NCI-H345 treated with DMSO at 0.1 percent for 48 hours (cell line): ENCODE measurements around the gene RTN1.

Experiments used
- DNase-seq: peaks from one replicate; lab custom pipeline; 2025; ENCODE audit not compliant: unreplicated experiment; lab: John Stamatoyannopoulos, UW

The RTN1 gene

DNA sequence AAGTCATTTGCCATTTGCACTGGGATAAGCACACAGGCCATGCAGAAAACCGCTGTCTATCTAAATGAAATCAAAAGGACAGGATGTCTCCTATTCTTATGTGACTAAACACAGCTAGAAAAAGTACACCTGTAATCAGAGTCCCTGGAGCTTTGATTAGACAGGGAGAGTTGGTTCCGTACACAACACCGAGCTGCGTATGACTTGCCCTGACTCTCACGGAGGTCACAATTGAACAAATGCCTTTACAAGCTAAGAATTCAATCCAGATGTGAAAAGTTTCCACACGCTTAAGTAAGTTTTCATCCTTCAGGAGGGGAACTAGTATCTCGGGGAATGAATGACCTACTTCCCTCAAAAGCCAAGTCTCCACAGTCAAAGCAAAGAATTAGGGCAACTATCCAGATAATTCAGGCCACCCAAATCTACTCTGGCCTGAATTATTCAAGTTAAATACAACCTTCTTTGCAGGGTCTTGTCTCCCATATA is 67.5 kb downstream of the RTN1 start:
- no peak for DNase-seq

DNA sequence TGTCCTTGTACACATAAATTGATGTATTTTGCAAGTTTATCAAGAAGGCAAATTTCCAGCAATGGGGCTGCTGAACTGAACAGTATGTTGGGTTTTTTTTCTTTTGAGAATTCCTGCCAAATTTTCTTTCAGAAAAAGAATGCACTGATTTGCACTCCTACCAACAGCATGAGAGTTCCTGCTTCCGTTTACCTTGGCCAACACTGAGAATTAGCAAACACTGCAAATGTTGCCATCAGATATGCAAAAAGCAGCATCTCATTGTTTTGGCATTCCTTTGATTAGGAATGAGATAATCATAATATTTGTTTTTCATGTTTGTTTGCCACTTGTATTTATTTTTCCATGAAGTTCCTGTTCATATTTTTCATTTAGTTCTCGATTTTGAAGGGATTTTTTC is 82.4 kb downstream of the RTN1 start:
- no peak for DNase-seq

DNA sequence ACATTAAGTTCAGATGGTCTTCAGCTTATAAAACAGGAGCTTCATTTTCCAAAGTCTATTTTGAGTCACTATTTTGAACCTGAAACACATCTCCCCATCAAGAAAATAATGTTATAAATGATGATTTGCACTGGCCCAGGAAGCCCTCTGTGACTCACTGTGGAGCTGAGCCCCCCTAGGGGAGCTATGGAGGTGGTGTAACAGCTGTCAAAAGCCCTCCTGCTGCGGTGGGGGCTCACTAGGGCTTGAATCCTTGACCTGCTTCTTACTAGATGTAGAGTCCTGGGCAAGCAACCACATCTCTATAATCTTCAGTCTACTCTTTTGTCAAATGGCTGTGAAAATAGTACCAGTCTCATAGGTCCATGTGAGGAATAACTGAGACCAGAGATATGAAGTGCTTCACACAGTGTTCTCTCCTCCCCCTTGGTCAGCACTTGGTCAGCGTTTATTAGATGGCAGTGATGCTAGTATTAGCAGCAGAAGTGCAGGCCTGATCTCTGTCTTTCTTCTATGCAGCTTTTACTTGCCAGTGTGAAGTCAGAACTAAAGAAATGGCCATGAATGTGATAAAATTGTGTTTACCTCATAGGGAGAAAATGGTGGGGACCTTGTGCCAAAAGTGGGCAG is 83.4 kb downstream of the RTN1 start:
- no peak for DNase-seq

DNA sequence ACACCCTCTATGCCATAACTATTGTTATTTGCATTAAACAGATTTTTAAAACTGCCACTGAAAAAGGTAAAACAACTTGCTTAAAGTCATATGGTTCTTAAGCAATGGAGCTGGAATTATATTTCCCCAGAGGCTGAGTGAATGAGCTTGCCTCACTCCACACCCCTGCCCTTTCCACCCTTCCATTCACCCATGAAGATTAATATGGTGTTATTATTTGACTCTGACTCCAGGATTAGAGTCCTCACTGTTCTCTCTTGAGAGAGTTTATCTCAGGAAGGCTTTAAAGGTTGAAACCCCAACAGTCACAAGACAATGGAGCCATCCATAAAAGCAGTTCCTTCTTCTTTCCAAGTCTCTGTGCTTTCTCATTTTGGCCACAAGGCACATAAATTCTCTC is 84.9 kb downstream of the RTN1 start:
- DNase-seq, result no peak

DNA sequence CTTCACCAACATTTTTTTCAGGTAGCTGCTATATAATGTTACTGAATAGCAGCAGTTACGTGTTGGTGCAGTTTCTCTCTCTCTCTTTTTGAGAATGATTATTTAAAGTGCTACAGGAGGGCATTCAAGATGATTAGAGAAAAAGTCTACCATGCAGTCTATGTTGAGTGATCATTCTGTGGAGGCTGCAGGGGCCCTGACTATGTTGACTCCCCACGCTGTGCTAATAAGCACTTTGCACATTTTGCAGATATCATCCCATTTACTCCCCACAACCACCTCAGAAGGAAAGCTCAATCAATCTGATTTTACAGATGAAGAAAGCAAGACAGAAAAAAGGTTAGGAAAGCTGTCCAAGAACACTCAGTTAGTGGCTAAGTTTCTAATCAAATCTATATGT is 87.8 kb downstream of the RTN1 start:
- no peak for DNase-seq

DNA sequence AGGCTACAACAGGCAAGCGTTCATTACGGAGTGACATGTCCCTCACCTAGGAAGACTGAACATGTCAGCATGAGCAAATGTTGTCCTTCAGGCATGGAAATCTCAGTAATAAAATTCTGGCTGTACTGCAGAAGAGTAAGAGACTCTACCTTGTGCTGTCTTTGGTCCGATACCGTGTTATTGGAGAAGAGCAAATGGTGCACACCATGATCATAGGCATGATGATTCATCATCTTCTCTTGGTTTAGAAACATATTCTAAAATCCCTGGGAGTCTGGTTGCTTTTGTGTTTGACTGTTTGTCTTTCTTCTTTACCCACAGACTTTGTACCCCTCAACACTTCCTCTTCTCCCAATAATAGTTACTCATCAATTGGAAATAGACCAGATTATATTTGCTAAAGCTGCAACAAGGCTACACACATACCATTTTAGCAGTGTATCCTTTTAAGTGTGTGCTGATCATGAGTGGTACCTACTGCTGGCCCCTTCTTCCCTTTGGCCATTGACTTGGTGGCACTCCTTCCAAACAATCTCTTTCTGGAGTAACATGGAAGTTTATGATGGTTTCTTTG is 93.5 kb downstream of the RTN1 start:
- DNase-seq, result no peak

DNA sequence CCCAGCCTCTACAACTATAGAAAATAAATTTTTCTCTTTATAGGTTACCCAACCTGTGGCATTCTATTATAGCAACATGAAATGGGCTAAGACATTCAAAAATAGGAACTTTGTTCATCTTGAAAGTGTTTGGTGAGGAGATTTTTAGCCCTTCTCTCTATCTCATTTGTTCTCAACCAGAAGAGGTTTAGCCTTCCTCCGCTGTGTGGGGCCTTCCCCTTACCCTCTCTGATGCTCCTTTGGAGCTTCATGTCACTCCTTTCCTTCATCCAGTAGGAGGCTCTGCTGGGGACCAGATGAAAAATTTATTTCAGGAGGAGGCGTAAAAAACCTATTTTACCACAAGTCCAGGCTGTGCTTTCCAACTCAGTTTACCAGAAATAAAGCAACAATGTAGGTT is 94.1 kb downstream of the RTN1 start:
- DNase-seq, result no peak

DNA sequence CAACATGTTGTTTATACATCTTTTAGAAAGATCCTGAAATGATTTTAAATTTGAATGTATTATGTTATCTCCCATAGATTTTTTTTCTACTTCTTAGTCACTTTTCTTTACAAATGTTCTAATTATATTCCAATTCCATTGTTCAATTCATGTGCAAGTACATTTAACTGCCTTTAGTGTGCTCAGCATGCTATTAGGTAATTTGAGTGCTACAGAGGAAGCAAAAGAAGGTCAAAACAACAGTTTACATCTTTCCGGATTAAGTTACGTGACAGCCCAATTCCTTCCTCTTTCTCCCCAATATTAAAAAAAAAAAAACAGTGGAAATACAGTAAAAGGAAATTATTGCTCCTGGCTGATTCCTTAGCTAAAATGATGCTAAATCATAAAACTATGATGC is 98.3 kb downstream of the RTN1 start:
- no peak for DNase-seq

DNA sequence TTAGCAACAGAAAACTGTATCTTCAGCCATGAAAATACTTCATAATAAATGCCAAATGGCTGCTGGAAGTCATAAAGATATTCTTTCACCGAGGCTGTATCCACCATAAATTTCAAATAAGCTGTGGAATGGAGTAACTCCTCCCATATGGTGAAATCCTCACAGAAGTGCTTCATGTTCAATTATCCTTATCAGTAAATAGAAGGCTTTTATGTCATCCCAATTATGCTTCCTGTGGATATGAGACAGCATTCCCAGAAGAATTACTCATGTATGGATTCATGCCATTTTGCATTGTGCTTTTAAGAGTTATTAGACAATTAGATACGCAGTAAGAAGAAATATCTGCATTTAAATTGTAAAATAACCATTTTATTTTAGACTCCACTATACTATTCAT is 99.0 kb downstream of the RTN1 start:
- DNase-seq, result peak; percentile 79

DNA sequence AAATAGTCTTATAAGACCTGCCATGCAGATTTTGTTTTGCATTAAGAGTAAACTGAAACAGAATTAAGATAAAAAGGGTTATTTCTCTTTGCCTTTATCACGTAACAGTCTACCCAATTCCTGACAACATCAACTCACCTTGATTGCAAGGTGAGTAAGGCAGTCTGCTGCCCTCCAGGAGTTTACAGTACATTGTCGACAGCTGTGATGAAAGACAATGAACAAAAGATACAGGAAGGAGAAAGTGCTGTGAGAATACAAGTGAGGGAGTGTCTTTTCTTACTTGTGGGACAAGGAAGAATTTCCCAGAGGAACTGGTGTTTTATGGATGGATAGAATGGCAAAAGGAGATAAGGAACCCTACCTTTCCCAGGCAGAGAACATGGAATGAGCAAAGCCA is 101.0 kb downstream of the RTN1 start:
- DNase-seq, result no peak

DNA sequence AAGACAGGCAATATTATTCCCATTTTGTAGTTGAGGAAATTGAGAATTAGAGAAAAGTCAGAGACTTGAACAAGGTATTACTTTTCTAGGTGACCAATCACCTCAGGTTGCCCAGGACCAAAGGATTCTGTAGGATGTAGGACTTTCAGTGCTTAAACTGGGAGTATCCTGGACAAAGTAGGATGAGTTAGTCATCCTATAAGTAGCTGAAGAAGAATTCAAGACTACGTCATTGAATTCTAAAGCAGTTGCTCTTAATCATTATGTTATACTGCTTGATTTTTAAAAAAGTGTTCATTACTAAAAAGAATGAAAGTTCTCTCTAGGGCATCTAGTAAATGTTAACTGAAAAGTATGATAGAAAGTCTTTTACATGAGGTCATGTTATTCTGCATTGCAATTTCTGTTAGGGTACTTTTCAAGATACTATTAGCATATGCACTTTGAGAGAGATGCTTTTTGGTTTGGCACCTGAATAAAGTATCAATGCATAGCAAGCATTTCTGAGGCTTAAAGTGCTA is 101.7 kb downstream of the RTN1 start:
- no peak for DNase-seq

DNA sequence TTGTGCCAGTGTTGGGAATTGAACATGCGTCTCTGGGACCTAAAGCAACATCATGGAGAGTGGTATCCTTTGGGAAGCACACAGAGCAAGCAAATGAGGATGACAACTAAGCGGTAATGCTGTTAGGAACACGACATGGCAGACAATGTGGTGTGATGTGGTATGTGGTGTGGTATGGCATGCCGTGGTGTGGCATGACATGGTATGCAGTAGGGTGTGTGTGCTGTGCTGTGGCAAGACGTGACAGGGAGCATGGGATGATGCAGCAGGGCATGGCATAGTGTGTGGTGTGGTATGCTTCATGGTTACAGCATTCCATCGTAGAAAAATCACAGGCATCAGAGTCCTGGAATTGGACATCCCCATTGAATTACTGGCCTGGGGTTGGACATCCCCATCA is 108.7 kb downstream of the RTN1 start:
- DNase-seq, result no peak

DNA sequence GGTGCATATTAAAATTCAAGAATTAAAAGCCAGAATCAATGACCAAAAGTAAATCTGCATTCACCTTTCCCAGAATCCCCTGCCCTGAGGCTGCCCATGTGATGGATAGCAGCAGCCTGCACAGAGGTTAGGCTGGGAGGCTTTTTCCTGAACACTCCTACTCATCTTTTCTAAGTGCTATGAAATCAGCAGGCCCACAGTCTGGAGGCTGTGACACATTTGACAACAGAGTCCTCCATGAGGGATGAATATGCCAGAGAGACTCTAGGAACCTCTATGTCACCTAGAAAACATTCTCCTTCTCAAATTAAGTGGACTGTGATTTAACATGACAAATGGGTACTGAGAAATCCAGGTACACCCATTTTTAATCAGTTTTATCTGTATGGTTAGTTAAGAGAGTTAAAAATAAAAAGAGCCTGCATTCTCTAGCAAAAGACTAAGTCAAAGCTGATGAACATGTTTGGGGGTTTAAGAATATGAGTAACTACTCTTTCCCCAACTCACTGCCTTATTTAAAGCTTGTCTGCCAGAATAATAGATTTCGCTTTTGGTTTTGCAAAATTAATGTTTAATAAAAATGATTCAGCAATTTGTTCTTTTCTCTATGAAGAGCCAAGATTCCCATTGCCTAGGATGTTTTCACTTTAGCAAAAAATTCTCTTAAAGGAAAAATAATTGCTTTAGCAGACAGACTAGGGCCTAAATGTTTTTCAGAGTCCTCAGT is 115.0 kb downstream of the RTN1 start:
- DNase-seq, result no peak

DNA sequence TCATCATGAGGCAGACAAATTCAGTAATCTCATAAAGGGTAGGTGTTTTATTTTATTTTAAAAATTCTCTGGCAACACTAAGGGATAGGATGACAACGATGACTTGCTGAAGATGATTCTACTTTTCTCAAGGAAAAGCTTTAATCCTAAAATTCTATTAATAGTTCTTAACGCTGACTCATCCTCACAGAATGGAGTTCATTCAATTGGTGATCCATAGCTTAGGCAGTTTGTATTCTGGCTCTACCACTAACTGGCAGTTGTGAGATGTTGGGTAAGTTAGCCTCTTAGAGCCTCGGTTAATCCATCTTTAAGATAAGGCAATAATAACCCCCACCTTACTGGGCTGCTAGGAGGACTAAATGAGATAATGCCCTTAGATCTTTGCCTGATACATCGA is 116.3 kb downstream of the RTN1 start:
- no peak for DNase-seq

DNA sequence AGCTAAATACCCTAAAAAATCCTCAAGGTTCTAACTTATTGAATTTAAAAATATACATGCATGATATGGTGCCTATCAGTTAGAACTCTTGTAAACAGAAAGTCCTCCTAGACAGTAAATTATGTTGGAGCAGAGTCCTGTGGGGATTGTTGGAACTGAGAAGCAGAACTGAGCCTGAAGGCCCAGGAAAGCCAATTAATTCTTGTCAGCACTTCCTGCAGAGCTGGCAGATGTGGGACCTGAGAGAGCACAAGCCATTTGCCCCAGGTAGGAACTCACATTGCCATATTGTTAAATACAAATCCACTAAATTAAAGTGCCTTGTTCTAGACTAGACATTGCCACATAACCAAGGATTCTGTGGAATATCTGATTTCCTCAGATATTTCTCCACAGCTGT is 117.1 kb downstream of the RTN1 start:
- no peak for DNase-seq

DNA sequence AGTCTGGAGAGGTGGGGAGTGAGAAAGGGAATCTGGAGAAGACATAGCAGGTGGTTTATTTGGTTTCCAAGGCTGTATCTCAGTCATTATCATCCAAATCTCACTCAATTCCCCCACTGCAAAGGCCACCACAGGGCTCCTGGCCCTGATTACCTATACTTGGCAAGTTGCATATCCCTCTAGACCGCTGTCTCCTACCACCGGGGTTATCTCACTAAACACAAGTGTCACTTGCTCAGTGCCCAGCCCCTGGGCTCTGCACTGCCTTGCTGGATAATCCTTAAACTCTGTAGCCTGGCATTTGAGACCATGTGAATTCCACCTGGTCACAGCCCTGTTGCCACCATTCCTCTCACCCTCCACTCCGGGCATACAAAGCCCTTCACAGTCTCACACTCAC is 119.0 kb downstream of the RTN1 start:
- DNase-seq, result no peak

DNA sequence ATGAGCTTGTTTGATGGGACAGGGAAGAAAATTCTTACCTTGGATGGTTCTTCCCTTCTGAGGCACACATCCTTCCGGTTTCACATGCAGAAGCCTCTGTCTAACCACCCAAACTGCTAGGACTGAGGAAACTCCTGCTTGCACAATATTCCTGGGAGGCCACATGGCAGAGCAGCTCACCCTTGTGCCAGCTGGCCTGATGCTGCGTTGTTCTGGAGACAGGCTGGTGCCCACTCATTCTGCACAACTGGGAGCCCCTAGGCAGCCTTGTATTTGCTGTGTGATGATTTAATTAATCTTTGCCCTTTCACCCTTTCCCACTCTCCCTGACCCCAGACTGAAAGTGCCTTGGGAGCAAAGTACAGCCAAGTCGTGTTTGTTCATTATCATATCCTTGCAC is 130.8 kb downstream of the RTN1 start:
- no peak for DNase-seq

DNA sequence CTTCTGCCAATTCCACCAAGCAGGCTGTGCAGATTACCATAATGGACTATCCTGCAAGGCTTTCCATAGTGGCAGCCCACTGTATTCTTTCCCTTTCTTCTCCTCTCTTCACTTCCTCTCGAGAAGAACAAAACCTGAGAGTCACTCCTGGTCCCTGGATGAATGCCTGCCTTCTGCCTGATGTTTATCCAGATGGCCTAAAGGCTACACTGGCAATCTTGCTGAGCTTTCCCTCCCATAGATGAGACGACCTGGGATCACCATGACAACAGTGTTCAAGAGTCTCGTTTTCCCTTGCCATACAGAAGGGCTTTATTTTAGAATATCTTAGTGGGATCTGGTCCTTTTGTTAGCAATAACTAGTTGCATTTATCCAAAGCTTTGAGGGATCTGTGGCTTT is 142.3 kb downstream of the RTN1 start:
- DNase-seq, result peak; percentile 36

DNA sequence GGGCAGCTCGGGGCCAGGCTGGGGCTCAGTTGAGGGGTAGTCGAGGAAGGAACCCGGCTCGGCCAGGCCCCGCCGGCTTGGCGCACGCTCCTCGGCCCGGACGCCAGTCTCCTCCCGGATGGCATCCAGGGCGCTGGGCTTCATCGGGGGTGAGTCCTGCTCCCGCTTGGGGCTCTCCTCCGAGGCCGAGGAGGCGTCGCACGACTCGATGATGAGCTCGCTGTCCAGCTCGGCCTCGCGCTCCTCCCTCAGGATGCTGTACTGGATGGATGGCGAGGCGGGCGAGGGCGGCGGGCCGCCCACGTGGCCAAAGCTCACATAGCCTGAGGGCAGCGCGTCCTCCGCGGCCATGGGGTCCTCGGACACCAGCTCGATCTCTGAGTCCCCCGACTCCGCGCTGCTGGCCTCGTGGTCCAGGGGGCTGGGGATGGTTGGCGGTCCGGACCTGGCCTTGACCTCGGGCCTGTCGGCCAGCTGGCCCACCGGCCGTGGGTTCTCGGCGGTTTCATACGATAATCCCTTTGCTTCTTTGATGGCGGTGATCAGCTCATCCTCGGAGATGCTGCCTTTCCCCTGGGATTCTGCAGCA is 143.4 kb downstream of the RTN1 start:
- DNase-seq, result no peak

DNA sequence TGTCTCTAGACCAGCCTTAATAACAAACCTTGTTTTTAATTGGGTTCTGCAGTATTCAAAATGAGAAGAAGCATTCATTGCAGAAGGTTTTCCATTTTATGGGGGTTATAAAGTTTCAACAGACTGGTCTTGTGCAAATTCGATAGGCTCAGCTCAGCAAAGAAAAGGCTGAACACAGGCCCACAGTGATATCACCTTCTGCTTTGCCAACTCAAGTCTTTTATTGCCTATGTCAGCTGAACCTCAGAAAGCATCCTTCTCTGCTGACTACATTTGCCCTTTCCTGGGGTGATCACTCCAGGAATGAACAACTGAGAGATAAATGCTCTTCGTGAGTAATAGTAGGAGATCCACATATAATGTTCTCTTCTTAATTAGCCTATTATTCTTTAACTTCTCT is 159.5 kb downstream of the RTN1 start:
- DNase-seq, result no peak

DNA sequence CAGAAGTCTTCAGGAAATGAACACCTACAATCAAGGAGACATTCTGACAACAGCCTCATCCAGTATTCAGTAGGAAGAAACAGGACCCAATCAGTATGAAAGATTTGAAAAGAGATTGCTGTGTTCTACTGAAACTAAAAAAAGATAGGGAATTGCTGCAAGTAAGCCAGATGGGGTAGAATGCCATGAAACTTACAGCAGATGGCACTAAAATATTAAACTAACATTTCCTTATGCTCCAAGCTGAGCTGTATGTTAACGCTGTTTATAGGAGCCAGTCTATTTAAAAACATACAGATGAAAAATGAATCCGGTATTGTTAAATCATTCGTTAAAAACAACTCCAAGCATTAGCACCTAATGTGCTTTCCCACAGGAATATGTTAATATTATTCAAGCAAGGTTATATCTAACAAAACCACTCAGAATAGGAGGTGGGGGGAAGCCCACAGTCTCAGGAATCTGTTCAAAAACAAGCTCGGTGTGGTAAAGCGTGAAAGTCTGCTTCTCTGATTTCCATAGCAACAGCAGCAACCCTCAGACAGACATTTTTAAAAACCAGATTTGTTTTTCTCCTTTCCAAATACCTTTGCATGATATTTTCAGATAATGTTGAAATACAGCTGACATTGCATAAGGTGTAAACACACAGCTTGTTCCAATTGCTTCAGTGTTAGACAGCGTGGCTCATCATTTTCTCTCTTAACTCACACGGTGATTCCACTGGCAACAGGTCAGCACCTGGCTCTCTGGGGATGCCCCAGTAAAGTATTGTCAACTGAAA is 162.6 kb downstream of the RTN1 start:
- DNase-seq, result no peak
